PC-3 (cell line): ENCODE data around the gene ESRRG.

Experiments used
- CTCF ChIP-seq: fragments of 300-600 bp; sonication (generic); conservative IDR thresholded peaks from 2 replicates; pipeline ENCODE4 v1.5.1; 2017; ENCODE audit warnings: antibody characterized with exemption, low read depth, mild to moderate bottlenecking, low read length
- EZH2 ChIP-seq: fragments of 300-600 bp; sonication (generic); IDR thresholded peaks from one replicate; pipeline ENCODE4 v1.6.1; 2017; ENCODE audit warnings: antibody characterized with exemption, mild to moderate bottlenecking, low read length; ENCODE audit not compliant: unreplicated experiment
- EZH2phosphoT487 ChIP-seq: fragments of 300-600 bp; sonication (generic); IDR thresholded peaks from 2 replicates; pipeline ENCODE4 v1.6.1; 2018; ENCODE audit warnings: mild to moderate bottlenecking, antibody characterized with exemption, low read length, borderline replicate concordance

DNA sequence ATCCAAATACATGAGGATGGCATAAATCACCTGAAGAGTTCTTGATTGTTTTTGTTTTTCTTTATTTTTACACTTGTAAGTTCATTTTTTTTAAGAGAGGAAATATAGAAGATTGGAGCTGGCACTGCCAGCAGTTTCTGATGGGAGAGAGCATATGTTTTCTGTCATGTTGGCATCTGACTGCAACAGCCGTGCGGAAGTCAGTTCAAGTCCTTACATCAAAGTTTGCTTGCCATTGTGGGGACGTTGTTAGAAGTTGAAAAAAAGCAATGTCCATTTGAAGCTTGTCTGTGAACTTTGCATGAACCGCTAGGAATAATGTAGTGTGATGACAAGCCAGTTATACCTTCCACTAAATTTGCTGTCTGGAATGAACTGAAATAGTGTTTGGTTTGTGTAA, 173.4 kb downstream of the ESRRG start:
- TF ChIP-seq EZH2 (no peak), CTCF (no peak), EZH2phosphoT487 (no peak)
